ENCODE data around the gene PLXNA2. TPM values are rescaled to one million over a fixed set of nuclear protein-coding genes. Genes with fewer than 3 reads are reported as not detected.

Gene PLXNA2
- polyA plus RNA-seq, 2 of the 4 experiments (the other 2 are of a cell fraction) = 0.36 to 0.87 TPM

- ChIA-PET POLR2A (no interaction called here), CTCF (interaction anchor here (0.6 to 3.9 kb wide), 20 partner anchors 9 to 254 kb away, joined by 3 to 32 read pairs (median 5); partner anchors contain the start of gene PLXNA2)
- no peak overlapping the region for H3K27ac ChIP-seq
- FAIRE-seq (peak; percentile 74), ATAC-seq (peak; percentile 87 to 97; a peak in 5 of 6 replicates), DNase-seq (ENCODE audit: low read depth in 1 of 2, low spot score in 1 of 2) (peak; percentile 69 to 81)
- no peak overlapping the region for H3K4me2 ChIP-seq
- H3K4me3 ChIP-seq = no peak overlapping the region
- 25% methylated on average over 9 of the region's 9 CpGs for WGBS (ENCODE audit: missing lambda C conversion rate)
- no peaks in the 10 kb centered on the region for H3K4me1 ChIP-seq
- TF ChIP-seq RNF2 (IDR thresholded peaks at IDR 0.05; ENCODE audit: borderline replicate concordance, low read depth) (no peak), SREBF2 (IDR thresholded peaks at IDR 0.05) (no peak), RARB (CRISPR knock-in tag; IDR thresholded peaks at IDR 0.05) (no peak), RAD21 (conservative IDR thresholded peaks at IDR 0.05 in 1 of 2, IDR thresholded peaks at IDR 0.05 in 1 of 2) (peak in 1 of 2 experiments; percentile 31; a peak in 3 of 5 replicates), NFE2L2 (conservative IDR thresholded peaks at IDR 0.05; ENCODE audit: low read length) (no peak), FOSB (CRISPR knock-in tag; IDR thresholded peaks at IDR 0.05) (no peak), CTCF (IDR thresholded peaks at IDR 0.05) (peak; percentile 73), SMC3 (IDR thresholded peaks at IDR 0.05) (peak; percentile 54; the same call in 2 of the 3 replicates), MAX (IDR thresholded peaks at IDR 0.05) (peak; percentile 44; the same call in 1 of the 2 replicates)
- H3K9me3 ChIP-seq = 0 out of 3 replicates have a peak, but pooled peaks cover 4% of the 10 kb centered on the region
Measured at GRCh38 chr1:207997486-207998268, 246.5 kb downstream of the PLXNA2 start.

- ChIA-PET POLR2A (no interaction called here), CTCF (interaction anchor here (0.9 to 1.5 kb wide), 4 partner anchors 10 to 191 kb away, joined by 3 to 6 read pairs (median 4); no protein-coding TSS in a partner anchor)
- H3K4me1 ChIP-seq = no peaks in the 10 kb centered on the region
- FAIRE-seq (no peak), DNase-seq (ENCODE audit: low read depth in 1 of 2, low spot score in 1 of 2) (no peak), ATAC-seq (no peak)
- no peak for TF ChIP-seq FOSL2 (IDR thresholded peaks at IDR 0.05)
- no peak for TF ChIP-seq FOSL2 (CRISPR knock-in tag; IDR thresholded peaks at IDR 0.05)
- no peak for TF ChIP-seq ZFP36 (IDR thresholded peaks at IDR 0.05; ENCODE audit: borderline replicate concordance, partially characterized antibody)
- TF ChIP-seq RAD21 (conservative IDR thresholded peaks at IDR 0.05 in 1 of 2, IDR thresholded peaks at IDR 0.05 in 1 of 2) = no peak
- TF ChIP-seq SMC3 (IDR thresholded peaks at IDR 0.05) = no peak
- TF ChIP-seq BCL3 (IDR thresholded peaks at IDR 0.05) = no peak
- no peak for TF ChIP-seq HDAC2 (IDR thresholded peaks at IDR 0.05)
- TF ChIP-seq HEYL (CRISPR knock-in tag; IDR thresholded peaks at IDR 0.05) = no peak
- TF ChIP-seq TP53 (CRISPR knock-in tag; IDR thresholded peaks at IDR 0.05) = no peak
- TF ChIP-seq CTCF (IDR thresholded peaks at IDR 0.05) = no peak
- no peak for TF ChIP-seq ZSCAN20 (CRISPR knock-in tag; IDR thresholded peaks at IDR 0.05)
- TF ChIP-seq REST (IDR thresholded peaks at IDR 0.05) = no peak
- H3K4me3 ChIP-seq = no peak overlapping the region
- 0 out of 3 replicates have a peak, but pooled peaks cover 7% of the 10 kb centered on the region for H3K9me3 ChIP-seq
- no peak overlapping the region for H3K27ac ChIP-seq
- no peak overlapping the region for H3K4me2 ChIP-seq
Measured at GRCh38 chr1:207996636-207997035, 247.5 kb downstream of the PLXNA2 start.
